Measurements from ENCODE around the gene TSPAN18. TPM values are rescaled to one million over a fixed set of nuclear protein-coding genes. Genes with fewer than 3 reads are reported as not detected.

Gene TSPAN18
- polyA plus RNA-seq, 3 donors, result 59.9 to 62.0 (median 61.2) TPM

DNA sequence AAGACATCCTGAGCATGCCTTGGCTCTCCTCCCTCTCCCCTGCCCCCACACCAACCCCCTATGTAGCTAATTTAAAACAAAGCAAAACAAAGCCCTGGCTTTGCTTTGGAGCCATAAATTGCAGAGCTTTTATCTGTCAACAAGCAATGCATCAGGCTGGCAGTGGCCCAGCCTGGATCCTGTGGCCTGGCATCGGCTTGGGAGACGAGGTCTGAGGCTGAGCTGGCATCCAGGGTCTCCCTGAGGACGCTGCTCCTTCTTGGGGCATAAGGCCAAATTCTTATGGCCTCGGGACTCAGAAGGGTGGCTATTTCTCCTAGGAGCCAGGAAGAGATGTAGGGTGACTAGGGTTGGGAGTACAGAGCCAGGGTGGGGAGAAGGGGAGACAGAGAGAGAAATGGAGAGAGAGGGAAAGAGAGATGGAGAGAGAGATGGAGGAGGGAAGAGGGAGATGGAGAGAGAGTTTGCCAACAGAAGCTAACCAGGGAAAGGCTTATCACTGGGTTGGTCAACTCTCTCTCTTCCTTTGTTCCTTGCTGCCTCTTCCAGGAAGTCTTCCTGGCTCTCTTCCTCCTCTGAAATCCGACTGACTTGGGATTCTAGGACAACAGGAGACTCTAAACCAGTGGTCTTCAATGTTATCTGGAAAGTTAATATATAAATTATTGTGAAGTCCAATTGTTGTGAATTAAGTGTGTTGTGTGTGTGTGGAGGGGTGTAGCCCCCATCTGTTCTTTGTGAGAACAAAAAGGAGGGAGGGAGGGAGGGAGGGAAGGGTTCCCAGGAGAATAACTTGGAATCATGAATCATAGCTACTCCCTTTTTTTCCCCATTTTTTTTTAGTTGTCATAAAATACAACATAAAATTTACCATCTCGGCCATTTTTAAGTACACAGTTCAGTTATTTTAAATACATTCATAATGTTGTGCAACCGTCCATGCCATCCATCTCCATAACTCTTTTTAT, 29.1 kb downstream of the TSPAN18 start:
- no peak for DNase-seq

- DNase-seq, result no peak
These were observed 32.2 kb downstream of the TSPAN18 start for GRCh38 chr11:44758983-44759382.

DNA sequence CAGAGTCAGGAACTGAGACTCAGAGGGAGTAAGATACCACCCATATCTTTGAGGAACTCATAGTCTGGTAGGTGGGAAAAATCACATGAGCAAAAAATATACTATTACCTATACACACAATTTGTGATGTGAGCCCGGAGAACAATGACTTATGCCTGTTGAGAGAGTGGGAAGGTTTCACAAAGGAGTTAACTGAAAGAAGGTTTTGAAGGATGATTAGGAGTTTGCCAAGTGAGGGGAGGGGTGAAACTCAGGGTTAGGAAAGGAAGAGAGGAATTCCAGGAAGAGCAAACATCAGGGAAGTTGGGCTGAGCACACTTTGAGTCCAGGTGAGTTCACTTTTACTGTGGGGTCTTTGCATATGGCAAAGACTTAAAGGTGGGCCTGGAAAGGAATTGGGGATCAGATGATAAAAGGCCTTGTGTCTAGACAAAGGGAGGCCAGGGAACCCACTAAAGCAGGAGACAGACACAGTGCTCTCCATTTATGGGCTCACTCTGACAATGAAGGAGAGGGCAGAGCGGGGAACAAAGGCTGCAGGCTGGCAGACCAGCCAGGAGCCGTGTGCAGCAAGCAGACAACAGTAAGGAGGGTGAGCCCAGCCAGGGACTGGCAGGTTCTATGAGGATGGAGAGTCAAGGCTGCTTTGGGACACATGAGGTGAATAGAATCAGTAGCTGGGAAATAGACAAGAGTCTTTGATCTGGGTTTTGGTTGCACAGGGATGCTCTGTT, 33.1 kb downstream of the TSPAN18 start:
- no peak for DNase-seq

DNA sequence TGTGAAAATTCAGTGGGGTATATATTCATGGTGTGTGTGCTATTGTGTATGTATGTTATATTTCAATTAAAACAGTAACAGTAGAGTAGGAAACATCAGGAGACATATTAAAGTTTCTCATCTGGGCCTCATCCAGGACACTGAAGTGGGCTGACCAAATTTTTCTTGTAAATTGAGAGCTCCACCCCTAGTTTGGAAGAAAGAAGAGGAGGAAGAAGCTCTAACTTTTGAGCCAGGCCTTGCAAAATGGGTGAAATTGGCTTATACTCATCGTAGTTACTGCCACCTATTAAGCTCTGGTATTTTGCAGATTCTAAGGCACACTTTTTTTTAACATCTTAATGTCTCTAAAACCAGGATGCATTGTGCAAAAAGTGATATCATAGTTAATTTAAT, 33.7 kb downstream of the TSPAN18 start:
- no peak for DNase-seq

GRCh38 chr11:44760917-44761550, 34.3 kb downstream of the TSPAN18 start:
- DNase-seq, result peak; percentile 86

GRCh38 chr11:44761551-44761961, 34.8 kb downstream of the TSPAN18 start:
- DNase-seq, result no peak

DNA sequence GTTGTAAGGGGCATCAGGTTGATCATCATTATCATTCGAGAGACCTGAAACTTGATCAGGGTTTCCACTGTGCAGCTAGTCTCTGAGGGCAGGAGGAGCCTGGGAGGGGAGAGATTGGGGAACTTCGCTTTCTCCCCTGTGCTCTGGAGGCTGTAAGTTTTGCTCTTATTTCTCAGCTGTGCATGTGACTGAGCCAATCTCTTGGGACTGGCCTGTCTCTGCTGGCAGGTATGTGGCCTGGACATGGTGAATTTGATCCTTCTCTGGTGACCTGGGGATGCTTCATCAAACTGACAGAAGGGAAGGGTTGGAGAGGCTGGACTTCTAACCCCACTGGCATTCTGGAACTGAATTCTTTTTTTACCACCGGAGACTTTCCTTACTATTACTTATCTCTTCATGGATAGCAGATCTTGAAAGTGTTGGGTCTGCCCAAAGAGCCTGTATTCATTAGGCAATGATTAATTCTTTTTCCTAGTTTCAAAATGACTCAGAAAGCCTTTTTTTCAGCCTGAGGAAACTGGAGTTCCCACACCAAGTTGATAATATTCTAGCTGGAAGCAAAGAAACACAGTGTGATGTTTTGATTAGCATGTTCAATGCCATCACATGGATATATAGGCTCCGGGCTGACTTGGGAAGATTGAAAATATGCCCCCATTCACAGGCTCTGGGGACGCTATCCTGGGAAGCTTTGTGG, 36.5 kb downstream of the TSPAN18 start:
- peak; percentile 67 for DNase-seq

- DNase-seq, result no peak
These were observed 37.8 kb downstream of the TSPAN18 start for GRCh38 chr11:44764583-44764982.

DNA sequence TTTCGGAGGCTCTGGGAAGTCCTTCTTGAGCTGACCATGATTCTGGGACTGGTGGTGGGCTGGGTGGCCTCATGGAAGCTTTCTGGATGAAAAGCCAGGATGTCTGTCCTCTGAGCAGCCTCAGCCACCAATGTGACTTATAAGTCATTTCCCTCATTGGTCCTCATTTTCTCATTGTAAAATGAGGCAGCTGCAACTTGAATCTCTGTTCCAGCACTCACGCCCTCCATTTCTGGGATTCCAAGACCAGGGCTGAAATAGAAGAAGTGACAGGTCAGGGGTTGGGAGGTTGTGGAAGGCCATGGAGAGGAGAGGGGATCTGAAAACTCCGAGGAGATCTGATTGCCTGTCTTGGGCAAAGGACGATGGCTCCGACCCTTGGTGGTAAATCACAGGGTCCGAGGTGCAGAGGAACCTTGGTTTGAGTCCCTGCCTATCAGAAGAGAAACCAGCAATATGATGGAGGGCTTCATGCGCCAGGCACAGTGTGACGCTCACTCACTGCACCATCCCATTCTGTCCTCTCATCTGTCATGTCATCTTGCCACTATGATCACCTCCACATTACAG, 38.3 kb downstream of the TSPAN18 start:
- no peak for DNase-seq

DNA sequence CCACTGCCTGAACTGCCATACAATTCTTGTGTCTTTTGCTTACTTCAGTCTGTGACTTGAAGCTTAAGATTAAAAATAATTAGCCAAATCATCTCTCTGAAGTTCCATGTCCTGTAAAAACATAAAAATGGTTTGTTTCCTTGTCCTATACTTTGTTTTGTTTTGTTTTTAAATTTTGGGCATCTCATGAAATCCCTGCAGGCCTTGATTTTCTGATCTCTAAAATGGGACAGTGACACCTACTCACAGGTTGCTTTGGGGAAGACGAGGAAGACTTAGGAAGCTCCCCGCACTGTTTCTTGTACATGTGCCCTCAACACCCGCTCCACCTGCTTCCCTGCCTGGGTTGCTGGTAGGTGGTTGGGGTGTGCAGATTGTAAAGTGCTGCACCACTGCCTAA, 38.9 kb downstream of the TSPAN18 start:
- no peak for DNase-seq

DNA sequence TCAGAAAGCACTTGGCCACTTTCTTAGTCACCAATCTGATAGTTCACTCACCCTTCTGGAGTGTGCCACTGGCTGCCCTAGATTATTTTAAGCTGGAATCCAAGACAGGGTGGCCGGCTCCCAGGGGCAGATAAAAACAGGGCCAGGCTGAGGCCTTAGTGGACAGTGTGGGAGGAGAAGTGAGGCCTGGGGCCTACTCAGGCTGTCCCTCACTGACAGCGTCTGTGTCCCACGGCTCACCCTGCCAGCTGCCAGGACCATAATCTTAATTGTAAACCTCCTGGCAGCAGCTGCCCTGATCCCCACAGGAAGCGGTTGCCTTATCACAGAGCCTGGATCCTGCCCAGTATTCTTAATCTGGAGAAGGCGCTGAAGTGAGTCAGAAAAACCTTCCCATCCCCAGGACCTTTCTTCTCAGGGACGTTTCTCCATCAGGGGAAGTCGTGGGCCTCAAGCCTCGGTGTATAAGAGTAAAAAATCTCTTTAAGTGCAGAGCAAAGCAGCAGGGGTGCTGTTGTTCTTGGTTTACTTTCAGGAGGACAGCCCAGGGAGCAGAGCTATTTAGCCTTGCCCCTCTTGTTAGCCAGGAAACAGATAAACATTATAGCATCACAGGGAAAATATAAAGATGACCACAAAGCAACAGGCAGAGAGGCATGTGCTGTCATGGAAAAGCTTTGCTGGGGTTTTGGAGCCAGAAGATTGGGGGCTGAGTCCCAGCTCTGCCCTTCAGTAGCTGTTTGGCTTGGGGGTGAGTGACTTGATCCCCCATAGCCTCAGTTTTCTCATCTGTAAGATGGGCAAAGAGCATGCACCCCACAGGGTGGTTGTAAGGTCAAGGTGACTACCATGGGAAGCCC, 39.6 kb downstream of the TSPAN18 start:
- no peak for DNase-seq

- no peak for DNase-seq
These were observed 40.2 kb downstream of the TSPAN18 start for GRCh38 chr11:44766972-44767278.

DNA sequence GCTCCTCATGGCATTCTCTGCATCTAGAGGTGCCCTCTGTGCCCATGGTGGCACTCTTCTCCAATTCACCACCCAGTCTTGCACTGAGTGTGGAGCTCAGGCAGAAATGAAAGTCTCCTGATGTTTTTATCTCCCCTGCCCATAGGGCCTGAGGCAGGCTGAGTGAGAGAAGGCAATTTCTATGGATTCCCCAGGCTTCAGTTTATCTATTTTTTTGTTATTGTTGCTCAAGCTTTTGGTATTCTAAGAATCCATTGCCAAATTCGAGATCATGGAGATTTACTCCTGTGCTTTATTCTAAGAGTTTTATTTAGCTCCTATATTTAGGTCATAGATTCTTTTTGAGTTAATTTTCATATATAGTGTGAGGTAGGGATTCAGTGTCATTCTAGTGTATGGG, 40.7 kb downstream of the TSPAN18 start:
- DNase-seq, result no peak

- DNase-seq, result no peak
These were observed 43.6 kb downstream of the TSPAN18 start for GRCh38 chr11:44770401-44770800.

DNA sequence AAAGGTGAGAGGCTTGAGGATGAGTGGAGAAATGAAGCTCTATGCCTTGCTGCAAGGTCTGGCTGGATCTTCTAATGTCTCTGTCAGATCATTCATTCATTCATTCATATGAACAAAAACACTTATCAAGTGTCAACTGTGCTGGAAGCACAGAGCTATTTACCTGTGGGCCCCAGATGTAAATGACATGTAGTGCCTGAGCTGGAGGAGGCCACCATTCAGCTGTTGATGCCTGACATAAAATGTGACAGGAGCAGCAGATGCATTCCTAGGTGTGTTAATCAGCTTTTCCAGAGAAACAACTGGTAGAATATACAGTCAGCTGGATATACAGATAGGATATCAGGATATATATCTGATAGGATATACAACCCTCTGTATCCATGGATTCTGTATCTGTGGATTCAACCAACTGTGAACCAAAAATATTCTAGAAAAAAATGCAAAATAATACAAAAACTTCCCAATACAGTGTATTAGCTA, 44.5 kb downstream of the TSPAN18 start:
- DNase-seq, result no peak

GRCh38 chr11:44771841-44772240, 45.1 kb downstream of the TSPAN18 start:
- no peak for DNase-seq

DNA sequence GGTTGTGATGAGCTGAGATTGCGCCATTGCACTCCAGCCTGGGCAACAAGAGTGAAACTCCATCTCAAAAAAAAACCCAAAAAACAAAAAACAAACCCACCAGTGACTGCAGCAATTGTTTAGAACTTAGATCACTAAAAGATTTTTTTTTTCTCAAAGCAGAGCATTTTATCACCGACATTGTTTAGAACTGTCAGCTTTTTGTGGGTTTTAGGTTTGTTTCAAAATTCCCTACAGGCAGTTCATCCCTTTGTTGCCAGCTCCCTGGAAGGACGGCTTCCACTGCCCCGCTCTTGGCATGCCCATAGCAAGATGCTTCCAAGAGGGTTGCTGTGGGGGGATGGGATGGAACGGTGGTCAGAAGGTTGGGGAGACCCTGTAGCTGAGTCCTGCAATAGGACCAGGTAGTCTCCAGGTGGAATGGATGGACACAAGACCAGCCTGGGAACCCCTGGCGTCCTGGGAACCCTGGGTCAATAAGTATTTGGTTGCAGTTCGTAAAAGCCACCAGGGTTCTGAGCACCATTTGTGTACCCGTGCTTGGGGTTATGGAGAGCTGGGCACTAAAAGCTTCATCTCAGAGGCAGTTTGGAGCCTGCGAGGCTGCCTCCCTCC, 46.7 kb downstream of the TSPAN18 start:
- no peak for DNase-seq

DNA sequence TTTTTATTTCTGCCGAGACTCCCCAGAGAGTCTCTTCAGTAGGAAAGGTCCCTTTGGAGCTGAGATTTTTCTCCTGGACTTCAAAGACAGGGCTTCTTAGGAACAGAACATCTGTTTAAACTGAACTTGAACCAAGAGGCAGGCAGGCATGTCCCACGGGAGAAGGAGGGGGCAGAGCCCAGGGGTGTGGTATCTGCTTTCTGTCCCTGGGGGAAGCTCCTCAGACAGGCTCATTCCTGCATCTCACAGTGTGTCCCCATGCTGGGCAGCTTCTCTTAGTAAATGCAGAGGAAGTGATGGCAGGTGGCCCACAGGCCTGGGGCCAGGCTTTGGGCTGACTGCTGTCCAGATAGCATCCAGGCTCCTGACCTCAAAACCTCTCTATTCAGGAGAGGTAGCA, 47.3 kb downstream of the TSPAN18 start:
- no peak for DNase-seq

GRCh38 chr11:44774731-44775130, 48.0 kb downstream of the TSPAN18 start:
- no peak for DNase-seq

- no peak for DNase-seq
These were observed 48.7 kb downstream of the TSPAN18 start for GRCh38 chr11:44775366-44775984.
